Neural cell (in vitro differentiated cells): ENCODE measurements around the gene MAPK8. TPM values are rescaled to one million over a fixed set of nuclear protein-coding genes. Genes with fewer than 3 reads are reported as not detected.

Source experiments
- H2AFZ ChIP-seq: fragments of 200-600, 300-800 bp; sonication (generic), shearing (Covaris generic); 2 replicates; pipeline ENCODE4 v1.6.0; 2014; ENCODE audit warnings: low read depth, mild to moderate bottlenecking, antibody characterized with exemption, low read length, moderate library complexity
- H3F3A ChIP-seq: fragments of 200-600 bp; shearing (Covaris generic); 2 replicates; pipeline ENCODE4 v1.6.1; 2016; ENCODE audit warnings: mild to moderate bottlenecking, moderate library complexity, mixed read lengths, antibody characterized with exemption, low read length; ENCODE audit not compliant: insufficient read depth, poor library complexity, severe bottlenecking
- H3K27ac ChIP-seq: fragments of 200-600, 300-800 bp; sonication (generic), shearing (Covaris generic); 2 replicates; pipeline ENCODE4 v1.5.1; 2014; ENCODE audit warnings: mild to moderate bottlenecking, low read length, moderate library complexity
- H3K27me3 ChIP-seq: fragments of 300-800, 200-600 bp; sonication (generic), shearing (Covaris generic); 2 replicates; pipeline ENCODE4 v1.6.0; 2014; ENCODE audit warnings: mild to moderate bottlenecking, low read depth, low read length, moderate library complexity; ENCODE audit not compliant: insufficient read depth
- H3K36me3 ChIP-seq: fragments of 300-800, 200-600 bp; sonication (generic), shearing (Covaris generic); 2 replicates; pipeline ENCODE4 v1.5.1; 2014; ENCODE audit warnings: mild to moderate bottlenecking, antibody characterized with exemption, low read length, moderate library complexity; ENCODE audit not compliant: insufficient read depth
- H3K4me2 ChIP-seq: fragments of 300-800, 200-600 bp; sonication (generic), shearing (Covaris generic); 2 replicates; pipeline ENCODE4 v1.6.0; 2014; ENCODE audit warnings: mild to moderate bottlenecking, low read length
- H3K4me3 ChIP-seq: fragments of 300-800, 200-600 bp; sonication (generic), shearing (Covaris generic); 2 replicates; pipeline ENCODE4 v1.5.1; 2014; ENCODE audit warnings: mild to moderate bottlenecking, low read length, moderate library complexity
- H3K79me2 ChIP-seq: fragments of 200-600 bp; shearing (Covaris generic); replicated peaks from 2 replicates; pipeline ENCODE4 v1.6.0; 2014; ENCODE audit warnings: mild to moderate bottlenecking, low read length, moderate library complexity; ENCODE audit not compliant: insufficient read depth
- H3K9ac ChIP-seq: fragments of 300-800, 200-600 bp; sonication (generic), shearing (Covaris generic); 2 replicates; pipeline ENCODE4 v1.6.1; 2016; ENCODE audit warnings: mild to moderate bottlenecking, low read length, mixed read lengths
- H3K9me2 ChIP-seq: fragments of 200-600 bp; shearing (Covaris generic); 2 replicates; pipeline ENCODE4 v1.6.1; 2016; ENCODE audit warnings: mild to moderate bottlenecking, low read length, mixed read lengths; ENCODE audit not compliant: insufficient read depth
- H3K9me3 ChIP-seq: fragments of 200-600, 300-800 bp; sonication (generic), shearing (Covaris generic); 2 replicates; pipeline ENCODE4 v1.6.1; 2016; ENCODE audit warnings: mild to moderate bottlenecking, mixed run types, low read length, moderate library complexity, mixed read lengths
- H4K20me1 ChIP-seq: fragments of 200-600 bp; shearing (Covaris generic); 2 replicates; pipeline ENCODE4 v1.6.1; 2016; ENCODE audit warnings: mild to moderate bottlenecking, mixed run types; ENCODE audit not compliant: insufficient read depth
- CTCF ChIP-seq: fragments of 450-650 bp; IDR thresholded peaks from 2 replicates; pipeline ENCODE4 v1.5.1; 2014; ENCODE audit warnings: antibody characterized with exemption, mild to moderate bottlenecking, moderate library complexity; ENCODE audit not compliant: poor library complexity, severe bottlenecking
- EP300 ChIP-seq: fragments of 450-650 bp; conservative IDR thresholded peaks from 2 replicates; pipeline ENCODE4 v1.6.1; 2014; ENCODE audit warnings: antibody characterized with exemption, mild to moderate bottlenecking, moderate library complexity; ENCODE audit not compliant: poor library complexity, severe bottlenecking
- EZH2 ChIP-seq: fragments of 200-600, 300-800 bp; shearing (Covaris generic), sonication (generic); IDR thresholded peaks from 2 replicates; pipeline ENCODE4 v1.6.1; 2014; ENCODE audit warnings: antibody characterized with exemption, low read length, borderline replicate concordance, mild to moderate bottlenecking; ENCODE audit not compliant: insufficient read depth, poor library complexity, severe bottlenecking
- MXI1 ChIP-seq: fragments of 450-650 bp; conservative IDR thresholded peaks from 2 replicates; pipeline ENCODE4 v1.6.1; 2014; ENCODE audit warnings: antibody characterized with exemption, mild to moderate bottlenecking; ENCODE audit not compliant: poor library complexity, severe bottlenecking
- POLR2AphosphoS5 ChIP-seq: IDR thresholded peaks from 2 replicates; pipeline ENCODE4 v1.6.1; 2012
- RAD21 ChIP-seq: fragments of 450-650 bp; conservative IDR thresholded peaks from 2 replicates; pipeline ENCODE4 v1.6.1; 2014; ENCODE audit warnings: antibody characterized with exemption, mild to moderate bottlenecking, moderate library complexity
- SMC3 ChIP-seq: fragments of 450-650 bp; conservative IDR thresholded peaks from 2 replicates; pipeline ENCODE4 v1.6.1; 2014; ENCODE audit warnings: antibody characterized with exemption, mild to moderate bottlenecking, moderate library complexity; ENCODE audit not compliant: poor library complexity
- TAF1 ChIP-seq: IDR thresholded peaks from 2 replicates; pipeline ENCODE4 v1.6.1; 2012; ENCODE audit warnings: low read depth
- polyA plus RNA-seq: library from polyadenylated mRNA; depleted of rRNA; stranded (reverse); fragments of >200 nt; gene quantifications from 2 replicates; pipeline ENCODE4 v1.2.3, GENCODE V29; 2014
- TF ChIP-seq, protein P1 (sequence below): IDR thresholded peaks from 2 replicates; pipeline ENCODE4 v1.6.1; 2012; ENCODE audit warnings: borderline replicate concordance

The MAPK8 gene
- polyA plus RNA-seq, 1 donor from 2014 or later, result 187 TPM

DNA sequence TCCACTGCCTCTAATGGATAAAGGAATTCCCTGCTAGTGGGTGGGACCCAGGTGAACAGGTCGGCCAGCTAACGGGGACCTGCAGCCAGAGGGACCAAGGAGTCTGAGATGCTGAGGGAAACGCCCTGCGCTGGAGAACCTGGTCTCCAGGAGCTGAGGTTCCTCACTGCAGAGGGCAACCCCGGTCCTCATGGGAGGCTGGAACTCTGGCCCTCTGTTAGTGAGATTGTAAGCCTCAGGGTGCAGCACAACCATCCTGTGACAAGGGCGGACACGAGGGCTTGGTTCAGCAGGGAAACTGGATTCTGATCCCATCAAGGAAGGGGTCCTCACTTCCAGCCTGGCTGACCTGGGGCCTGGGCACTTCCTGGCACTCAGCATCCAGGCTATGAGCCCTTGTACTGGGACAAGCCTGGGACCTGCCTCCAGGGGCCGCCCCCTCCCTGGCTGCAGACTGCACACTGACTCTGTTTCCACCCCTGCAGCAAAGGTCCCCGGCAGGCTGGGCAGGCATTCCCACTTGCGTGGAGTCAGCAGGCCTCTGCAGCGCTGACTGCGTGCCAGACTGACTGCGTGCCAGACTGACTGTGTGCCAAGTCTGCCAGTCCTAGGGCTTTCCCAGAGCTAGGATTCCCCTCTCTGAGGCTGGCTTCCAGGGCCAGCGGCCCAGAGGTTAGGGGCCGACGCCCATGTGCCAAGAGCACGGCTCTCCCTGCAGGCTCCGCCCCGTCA lies 143.2 kb downstream of the MAPK8 start:
- Histone ChIP-seq H3K79me2 (no peaks in the 10 kb centered on the region), H3K4me3 (no peak overlapping the region), H4K20me1 (no peaks in the 10 kb centered on the region), H3K27ac (no peak overlapping the region), H2AFZ (no peak overlapping the region), H3K4me2 (no peak overlapping the region), H3K36me3 (no peaks in the 10 kb centered on the region), H3K27me3 (no peaks in the 10 kb centered on the region), H3K9ac (no peak overlapping the region), H3K9me2 (no peaks in the 10 kb centered on the region), H3K9me3 (no peaks in the 10 kb centered on the region), H3F3A (no peaks in the 10 kb centered on the region)
- TF ChIP-seq MXI1 (no peak), TAF1 (no peak), EZH2 (no peak), POLR2AphosphoS5 (no peak), SMC3 (no peak), EP300 (no peak), RAD21 (no peak), CTCF (no peak)
- TF ChIP-seq, protein P1, sequence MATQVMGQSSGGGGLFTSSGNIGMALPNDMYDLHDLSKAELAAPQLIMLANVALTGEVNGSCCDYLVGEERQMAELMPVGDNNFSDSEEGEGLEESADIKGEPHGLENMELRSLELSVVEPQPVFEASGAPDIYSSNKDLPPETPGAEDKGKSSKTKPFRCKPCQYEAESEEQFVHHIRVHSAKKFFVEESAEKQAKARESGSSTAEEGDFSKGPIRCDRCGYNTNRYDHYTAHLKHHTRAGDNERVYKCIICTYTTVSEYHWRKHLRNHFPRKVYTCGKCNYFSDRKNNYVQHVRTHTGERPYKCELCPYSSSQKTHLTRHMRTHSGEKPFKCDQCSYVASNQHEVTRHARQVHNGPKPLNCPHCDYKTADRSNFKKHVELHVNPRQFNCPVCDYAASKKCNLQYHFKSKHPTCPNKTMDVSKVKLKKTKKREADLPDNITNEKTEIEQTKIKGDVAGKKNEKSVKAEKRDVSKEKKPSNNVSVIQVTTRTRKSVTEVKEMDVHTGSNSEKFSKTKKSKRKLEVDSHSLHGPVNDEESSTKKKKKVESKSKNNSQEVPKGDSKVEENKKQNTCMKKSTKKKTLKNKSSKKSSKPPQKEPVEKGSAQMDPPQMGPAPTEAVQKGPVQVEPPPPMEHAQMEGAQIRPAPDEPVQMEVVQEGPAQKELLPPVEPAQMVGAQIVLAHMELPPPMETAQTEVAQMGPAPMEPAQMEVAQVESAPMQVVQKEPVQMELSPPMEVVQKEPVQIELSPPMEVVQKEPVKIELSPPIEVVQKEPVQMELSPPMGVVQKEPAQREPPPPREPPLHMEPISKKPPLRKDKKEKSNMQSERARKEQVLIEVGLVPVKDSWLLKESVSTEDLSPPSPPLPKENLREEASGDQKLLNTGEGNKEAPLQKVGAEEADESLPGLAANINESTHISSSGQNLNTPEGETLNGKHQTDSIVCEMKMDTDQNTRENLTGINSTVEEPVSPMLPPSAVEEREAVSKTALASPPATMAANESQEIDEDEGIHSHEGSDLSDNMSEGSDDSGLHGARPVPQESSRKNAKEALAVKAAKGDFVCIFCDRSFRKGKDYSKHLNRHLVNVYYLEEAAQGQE, result no peak

GRCh38 chr10:48450233-48450740 lies 143.8 kb downstream of the MAPK8 start:
- Histone ChIP-seq H3K79me2 (no peaks in the 10 kb centered on the region), H3K9me3 (no peaks in the 10 kb centered on the region), H3K27ac (no peak overlapping the region), H2AFZ (no peak overlapping the region), H3F3A (no peaks in the 10 kb centered on the region), H3K4me2 (no peak overlapping the region), H3K9me2 (no peaks in the 10 kb centered on the region), H3K9ac (no peak overlapping the region), H4K20me1 (no peaks in the 10 kb centered on the region), H3K4me3 (no peak overlapping the region), H3K27me3 (no peaks in the 10 kb centered on the region), H3K36me3 (no peaks in the 10 kb centered on the region)
- no peak for TF ChIP-seq RAD21
- TF ChIP-seq SMC3, result no peak
- TF ChIP-seq EP300, result no peak
- TF ChIP-seq POLR2AphosphoS5, result no peak
- no peak for TF ChIP-seq EZH2
- no peak for TF ChIP-seq CTCF
- TF ChIP-seq MXI1, result no peak
- TF ChIP-seq TAF1, result no peak
- TF ChIP-seq, protein P1, result no peak
